ENCODE results near the gene RBMS1.

The RBMS1 gene

GRCh38 chr2:160308915-160309314, 184.7 kb downstream of the RBMS1 start:
- DNase-seq = peak; percentile 39
- in situ Hi-C loops (cut with HindIII; ENCODE audit: low pct_ligation_motif_present, low pct_unique_long_range_greater_than_20kb, low sequenced_read_pairs) = no loop called here

DNA sequence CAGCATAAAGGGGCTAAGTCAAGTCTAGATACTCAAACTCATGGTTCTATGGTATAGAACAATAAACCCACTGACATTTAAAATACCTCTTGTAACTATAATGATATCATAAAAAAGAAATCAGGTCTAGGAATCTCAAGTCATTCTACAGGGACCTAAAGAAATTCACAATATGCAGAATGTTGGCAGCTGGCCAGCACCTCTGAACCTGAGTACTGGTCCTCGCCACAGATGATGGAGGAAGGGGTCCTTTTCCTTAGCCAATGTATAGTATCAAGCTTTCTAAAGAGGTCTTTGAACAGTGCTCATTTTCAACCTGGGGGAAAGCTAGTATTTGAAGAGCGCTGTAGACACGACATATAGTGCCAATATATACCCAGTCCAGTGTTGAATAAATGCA, 185.1 kb downstream of the RBMS1 start:
- no peak for DNase-seq
- in situ Hi-C loops (cut with HindIII; ENCODE audit: low pct_ligation_motif_present, low pct_unique_long_range_greater_than_20kb, low sequenced_read_pairs) = no loop called here

- DNase-seq = no peak
- in situ Hi-C loops (cut with HindIII; ENCODE audit: low pct_ligation_motif_present, low pct_unique_long_range_greater_than_20kb, low sequenced_read_pairs) = no loop called here
These were observed 186.6 kb downstream of the RBMS1 start for GRCh38 chr2:160306985-160307384.

- in situ Hi-C loops (cut with HindIII; ENCODE audit: low pct_ligation_motif_present, low pct_unique_long_range_greater_than_20kb, low sequenced_read_pairs) = no loop called here
These were observed 188.4 kb downstream of the RBMS1 start for GRCh38 chr2:160305081-160305750.

GRCh38 chr2:160303527-160303926, 190.1 kb downstream of the RBMS1 start:
- in situ Hi-C loops (cut with HindIII; ENCODE audit: low pct_ligation_motif_present, low pct_unique_long_range_greater_than_20kb, low sequenced_read_pairs) = no loop called here

More at GRCh38 chr2:160305081-160305750, 188.4 kb downstream of the RBMS1 start:
- DNase-seq = no peak

GRCh38 chr2:160303076-160303475, 190.5 kb downstream of the RBMS1 start:
- in situ Hi-C loops (cut with HindIII; ENCODE audit: low pct_ligation_motif_present, low pct_unique_long_range_greater_than_20kb, low sequenced_read_pairs) = no loop called here
- DNase-seq = no peak

More at GRCh38 chr2:160303527-160303926, 190.1 kb downstream of the RBMS1 start:
- no peak for DNase-seq

DNA sequence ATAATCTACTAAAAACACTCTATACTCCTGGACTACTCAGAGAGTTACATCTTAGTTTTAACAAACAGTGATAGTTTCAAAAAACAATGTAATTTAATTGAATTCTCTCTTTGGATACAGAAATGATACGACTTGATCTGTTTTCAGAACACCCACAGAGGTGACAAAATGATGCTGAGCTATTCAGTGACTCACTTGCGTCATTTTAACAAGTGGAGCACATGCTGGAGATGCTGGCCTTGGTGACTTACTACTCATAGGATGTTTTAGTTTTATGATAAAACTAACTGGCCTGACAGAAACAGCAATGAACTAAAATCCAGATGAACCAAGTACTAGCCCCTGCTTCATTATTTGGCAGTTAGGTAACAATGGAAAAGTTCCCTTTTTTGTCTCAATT, 192.2 kb downstream of the RBMS1 start:
- in situ Hi-C loops (cut with HindIII; ENCODE audit: low pct_ligation_motif_present, low pct_unique_long_range_greater_than_20kb, low sequenced_read_pairs) = no loop called here
- no peak for DNase-seq

DNA sequence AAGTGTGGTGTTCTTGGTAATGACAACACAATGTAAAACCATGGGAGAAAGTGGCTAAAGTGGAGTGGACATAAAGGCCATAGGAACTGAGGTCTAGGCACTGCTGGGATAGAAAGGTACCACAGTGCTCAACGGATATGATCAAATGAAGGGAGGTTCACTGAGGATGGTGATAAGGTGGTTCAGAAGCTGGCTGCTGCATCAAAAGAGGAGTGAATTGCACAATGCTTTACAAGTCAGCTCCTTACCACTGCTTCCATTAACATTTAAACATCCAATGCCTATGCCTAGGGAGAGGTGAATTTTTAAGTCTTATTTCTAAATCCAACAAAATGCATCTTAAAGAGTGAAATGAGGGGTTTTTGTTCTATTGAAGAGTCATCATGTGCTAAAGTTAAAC, 193.4 kb downstream of the RBMS1 start:
- DNase-seq = no peak
- in situ Hi-C loops (cut with HindIII; ENCODE audit: low pct_ligation_motif_present, low pct_unique_long_range_greater_than_20kb, low sequenced_read_pairs) = no loop called here

DNA sequence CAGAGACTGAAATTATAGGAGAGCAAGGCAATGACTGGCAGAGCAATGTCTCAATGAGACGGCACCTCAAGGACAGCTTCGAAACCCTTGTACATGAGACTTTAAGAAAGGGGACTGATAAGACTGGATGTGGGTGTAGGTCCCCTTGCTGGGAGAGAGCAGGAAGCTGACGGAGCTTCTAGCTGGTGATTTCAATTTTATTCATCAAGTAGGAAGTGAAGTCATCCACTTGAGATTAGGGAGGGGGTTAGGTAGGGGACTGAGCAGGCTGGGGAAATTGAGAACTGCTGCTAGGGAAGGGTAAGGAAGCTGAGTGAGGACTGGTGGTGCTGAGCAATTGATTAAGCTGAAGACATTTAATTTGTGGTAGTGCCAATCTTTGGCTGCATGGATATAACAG, 194.1 kb downstream of the RBMS1 start:
- in situ Hi-C loops (cut with HindIII; ENCODE audit: low pct_ligation_motif_present, low pct_unique_long_range_greater_than_20kb, low sequenced_read_pairs) = no loop called here
- DNase-seq = no peak

DNA sequence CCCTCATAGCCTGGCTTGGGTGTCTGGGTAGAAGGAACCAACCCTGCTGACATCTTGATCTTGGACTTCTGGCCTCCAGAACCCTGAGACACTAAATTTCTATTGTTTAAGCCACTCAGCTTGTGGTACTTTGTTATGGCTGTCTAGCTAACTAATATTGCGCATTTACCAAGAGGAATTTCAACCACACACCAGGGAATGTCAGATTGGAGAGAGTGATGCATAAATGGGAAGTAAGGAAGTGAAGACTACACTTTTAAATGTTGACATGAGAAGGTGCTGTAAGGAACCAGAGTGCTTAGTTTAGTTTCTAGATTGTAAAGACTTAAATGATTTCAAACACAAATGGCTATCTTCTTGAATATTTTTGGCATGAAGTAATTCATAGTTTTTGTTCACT, 194.6 kb downstream of the RBMS1 start:
- in situ Hi-C loops (cut with HindIII; ENCODE audit: low pct_ligation_motif_present, low pct_unique_long_range_greater_than_20kb, low sequenced_read_pairs) = no loop called here
- no peak for DNase-seq

- in situ Hi-C loops (cut with HindIII; ENCODE audit: low pct_ligation_motif_present, low pct_unique_long_range_greater_than_20kb, low sequenced_read_pairs) = no loop called here
- DNase-seq = no peak
These were observed 197.9 kb downstream of the RBMS1 start for GRCh38 chr2:160295519-160296207.

DNA sequence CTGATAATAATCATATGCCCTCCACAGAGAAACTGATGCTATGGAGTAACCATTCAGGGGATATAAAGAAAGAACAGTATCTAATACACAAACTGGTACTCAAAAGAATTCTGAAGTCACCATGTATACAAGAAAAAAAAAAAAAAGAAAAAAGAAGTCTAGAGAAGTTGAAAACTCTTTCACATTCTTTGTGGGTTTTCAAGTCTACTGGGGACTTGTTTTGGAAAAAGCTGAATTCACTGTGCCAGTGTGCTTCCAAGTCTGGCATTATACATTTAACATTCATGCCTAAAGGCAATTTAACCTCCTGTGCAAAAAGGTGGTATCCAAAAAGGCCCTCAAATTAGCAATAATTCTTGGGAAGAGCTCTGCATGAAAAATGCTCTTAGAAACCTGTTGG, 198.7 kb downstream of the RBMS1 start:
- in situ Hi-C loops (cut with HindIII; ENCODE audit: low pct_ligation_motif_present, low pct_unique_long_range_greater_than_20kb, low sequenced_read_pairs) = no loop called here

DNA sequence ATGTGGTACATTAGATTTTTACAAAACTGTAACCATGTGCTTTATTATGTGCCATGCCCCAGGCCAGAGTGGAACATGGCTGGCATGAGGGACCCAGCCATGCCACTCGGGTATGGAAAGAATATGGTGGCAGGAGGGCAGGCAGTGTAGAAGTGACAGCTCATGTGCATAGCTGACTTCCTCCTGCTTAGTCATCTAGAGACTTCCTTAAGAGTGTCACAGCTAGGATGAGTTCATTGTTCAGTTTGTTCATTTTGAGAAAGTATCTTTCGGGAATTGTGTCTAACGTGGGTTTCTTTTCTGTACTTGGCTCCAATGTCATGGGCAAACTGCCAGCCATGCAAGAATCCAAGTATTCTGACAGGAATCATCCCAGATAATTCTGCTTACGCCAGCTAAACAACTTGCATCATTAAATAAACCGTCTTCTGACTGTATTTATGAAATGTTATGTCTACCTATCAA, 199.2 kb downstream of the RBMS1 start:
- in situ Hi-C loops (cut with HindIII; ENCODE audit: low pct_ligation_motif_present, low pct_unique_long_range_greater_than_20kb, low sequenced_read_pairs) = no loop called here
- DNase-seq = no peak

More for the DNA sequence above, 198.7 kb downstream of the RBMS1 start:
- no peak for DNase-seq

- in situ Hi-C loops (cut with HindIII; ENCODE audit: low pct_ligation_motif_present, low pct_unique_long_range_greater_than_20kb, low sequenced_read_pairs) = no loop called here
- DNase-seq = no peak
These were observed 200.1 kb downstream of the RBMS1 start for GRCh38 chr2:160293391-160294091.

GRCh38 chr2:160292225-160292624, 201.4 kb downstream of the RBMS1 start:
- DNase-seq = no peak
- in situ Hi-C loops (cut with HindIII; ENCODE audit: low pct_ligation_motif_present, low pct_unique_long_range_greater_than_20kb, low sequenced_read_pairs) = no loop called here

DNA sequence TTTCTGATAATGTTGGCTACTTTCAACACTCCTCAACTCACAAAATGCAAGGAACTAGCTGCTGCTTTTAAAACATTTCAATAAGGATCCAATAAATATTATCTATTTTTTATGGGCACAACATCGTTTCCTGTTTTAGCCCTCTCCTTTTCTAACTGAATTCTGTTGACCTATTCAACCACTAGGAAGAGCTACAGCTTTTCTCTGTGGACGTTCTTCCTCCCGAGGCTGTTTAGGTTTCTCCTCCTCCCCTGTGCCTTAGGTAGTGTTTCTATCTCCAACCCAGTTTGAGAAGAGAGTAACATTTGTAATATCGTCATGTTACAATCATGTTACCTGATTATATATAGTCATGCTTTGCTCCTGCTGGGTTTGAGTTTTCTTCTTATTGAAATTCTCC, 202.2 kb downstream of the RBMS1 start:
- no peak for DNase-seq
- in situ Hi-C loops (cut with HindIII; ENCODE audit: low pct_ligation_motif_present, low pct_unique_long_range_greater_than_20kb, low sequenced_read_pairs) = no loop called here

DNA sequence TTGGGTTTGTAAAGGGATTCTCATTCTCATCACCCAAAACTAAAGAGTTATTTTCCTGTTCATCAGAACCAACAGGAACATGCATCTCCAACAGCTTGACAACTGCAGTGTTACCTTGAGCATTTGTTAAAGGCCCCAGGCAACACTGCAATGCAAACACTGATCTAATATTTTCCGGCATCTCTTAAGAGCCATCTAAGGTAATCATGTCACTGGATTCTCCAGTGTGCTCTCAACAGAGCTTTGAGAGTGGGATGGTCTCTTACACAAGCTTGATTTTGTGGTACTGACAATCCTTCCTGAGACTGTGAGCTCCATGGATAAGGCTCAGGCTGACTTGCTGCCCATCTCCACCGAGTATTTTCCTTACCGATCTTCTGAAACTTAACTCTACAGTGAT, 203.0 kb downstream of the RBMS1 start:
- DNase-seq = no peak
- in situ Hi-C loops (cut with HindIII; ENCODE audit: low pct_ligation_motif_present, low pct_unique_long_range_greater_than_20kb, low sequenced_read_pairs) = no loop called here

DNA sequence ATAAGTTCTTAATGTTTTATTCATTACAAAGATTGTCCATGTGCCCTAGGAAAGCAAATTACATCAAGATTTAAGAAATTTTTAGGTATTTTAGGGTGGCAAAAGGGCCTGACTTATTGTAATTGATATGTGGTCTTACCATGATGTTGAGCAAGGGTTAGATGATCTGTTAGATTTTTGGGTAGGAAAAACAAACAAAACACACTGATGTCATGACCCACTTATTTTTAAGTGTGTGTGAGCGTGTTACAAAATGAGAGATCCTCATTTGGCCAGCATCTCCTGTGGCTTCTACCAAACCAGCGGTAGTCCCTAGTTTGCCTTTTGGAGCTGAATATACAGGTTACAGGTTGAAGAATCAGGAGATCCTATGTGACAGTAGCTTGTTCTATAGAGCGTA, 203.8 kb downstream of the RBMS1 start:
- no peak for DNase-seq
- in situ Hi-C loops (cut with HindIII; ENCODE audit: low pct_ligation_motif_present, low pct_unique_long_range_greater_than_20kb, low sequenced_read_pairs) = no loop called here

DNA sequence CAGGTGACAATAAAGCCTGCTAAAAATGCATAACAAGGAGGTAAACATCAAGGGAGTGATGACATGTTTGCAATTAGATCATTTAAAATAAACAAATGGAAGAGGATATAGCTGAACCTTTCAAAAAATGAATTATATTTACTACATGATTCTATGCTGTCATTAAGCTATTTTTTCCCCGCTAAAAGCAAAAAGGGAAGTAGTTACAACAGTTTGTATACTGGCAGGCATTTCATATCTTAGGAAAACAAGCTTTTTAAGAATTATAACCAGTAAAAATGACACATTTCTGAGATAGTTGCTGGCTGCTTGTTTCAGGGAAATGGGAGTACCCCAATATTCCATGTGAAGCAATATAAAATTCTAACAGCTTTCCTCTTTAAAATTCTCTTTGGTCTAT, 204.5 kb downstream of the RBMS1 start:
- no peak for DNase-seq
- in situ Hi-C loops (cut with HindIII; ENCODE audit: low pct_ligation_motif_present, low pct_unique_long_range_greater_than_20kb, low sequenced_read_pairs) = no loop called here

DNA sequence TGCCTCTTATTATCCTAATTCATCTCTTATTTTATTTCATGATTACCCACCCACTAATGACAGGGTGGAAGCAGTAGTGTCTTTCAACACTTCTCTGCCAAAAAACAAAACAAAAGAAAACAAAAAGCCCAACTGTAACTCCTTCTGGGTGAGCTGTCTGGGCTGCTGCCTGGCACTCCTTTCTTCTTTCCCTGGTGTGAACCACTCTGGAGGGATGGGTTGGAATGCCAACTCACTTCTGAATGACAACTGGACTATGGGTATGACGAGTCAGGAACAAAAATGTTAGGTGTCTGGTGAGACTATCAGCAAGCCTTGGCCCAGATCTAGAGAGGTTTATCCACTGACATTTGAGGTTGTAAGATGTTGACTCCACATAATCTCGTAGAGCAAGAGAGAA, 205.3 kb downstream of the RBMS1 start:
- in situ Hi-C loops (cut with HindIII; ENCODE audit: low pct_ligation_motif_present, low pct_unique_long_range_greater_than_20kb, low sequenced_read_pairs) = no loop called here
- no peak for DNase-seq
